ENCODE data around the gene NDOR1. TPM values are rescaled to one million over a fixed set of nuclear protein-coding genes. Genes with fewer than 3 reads are reported as not detected.

NDOR1 gene
- total and polyA plus RNA-seq, 4 donors = 4.5 to 22.0 (median 12.0) TPM

- peak overlapping the region in 1 of 2 donors; percentile 15 for H3K27ac ChIP-seq (ENCODE audit: low read depth in 1 of 2, low read length in 1 of 2)
- no peak overlapping the region for H3K9ac ChIP-seq (ENCODE audit: insufficient read depth in 1 of 2, low read length in 2 of 2)
- no peak for ATAC-seq (ENCODE audit: insufficient read depth, low FRiP score)
- DNase-seq = no peak
- H3K36me3 ChIP-seq (ENCODE audit: control insufficient read depth in 4 of 4, insufficient read depth in 4 of 4, low read length in 4 of 4) = peaks cover 0 to under 1% (median 0%) of the 10 kb centered on the region in 4 donors
- no peaks in the 10 kb centered on the region for H3K9me3 ChIP-seq (ENCODE audit: control insufficient read depth in 4 of 4, insufficient read depth in 3 of 4, low read length in 3 of 4)
- 8 to 10% methylated on average over 32 to 61 of the region's 61 CpGs for WGBS, 2 donors
- TF ChIP-seq CTCF (IDR thresholded peaks at IDR 0.05; ENCODE audit: control extremely low read depth, extremely low read depth) = no peak
- H3K4me1 ChIP-seq (ENCODE audit: control insufficient read depth in 5 of 5, insufficient read depth in 5 of 5, low read length in 5 of 5) = peaks cover 0 to 21% (median 5%) of the 10 kb centered on the region in 5 donors
- no peak overlapping the region for H3K4me3 ChIP-seq
- no peaks in the 10 kb centered on the region for H3K27me3 ChIP-seq (ENCODE audit: control insufficient read depth in 3 of 3, insufficient read depth in 3 of 3, low read length in 2 of 3)
Measured at GRCh38 chr9:137221506-137222111, 16.1 kb downstream of the NDOR1 start.

- no peaks in the 10 kb centered on the region for H3K9me3 ChIP-seq (ENCODE audit: control insufficient read depth in 4 of 4, insufficient read depth in 3 of 4, low read length in 3 of 4)
- ATAC-seq (ENCODE audit: insufficient read depth, low FRiP score) (no peak), DNase-seq (no peak)
- no peaks in the 10 kb centered on the region for H3K27me3 ChIP-seq (ENCODE audit: control insufficient read depth in 3 of 3, insufficient read depth in 3 of 3, low read length in 2 of 3)
- H3K4me3 ChIP-seq = peak within 1 kb of the TSS; percentile 49
- 3 to 4% methylated on average over 62 to 88 of the region's 88 CpGs for WGBS, 2 donors
- no peak within 1 kb of the TSS for H3K9ac ChIP-seq (ENCODE audit: insufficient read depth in 1 of 2, low read length in 2 of 2)
- H3K4me1 ChIP-seq (ENCODE audit: control insufficient read depth in 5 of 5, insufficient read depth in 5 of 5, low read length in 5 of 5) = peaks cover 0 to 19% (median 5%) of the 10 kb centered on the region in 5 donors
- peak within 1 kb of the TSS; percentile 74 to 76 for H3K27ac ChIP-seq (ENCODE audit: low read depth in 1 of 2, low read length in 1 of 2)
- H3K36me3 ChIP-seq (ENCODE audit: control insufficient read depth in 4 of 4, insufficient read depth in 4 of 4, low read length in 4 of 4) = no peaks in the 10 kb centered on the region
- TF ChIP-seq CTCF (IDR thresholded peaks at IDR 0.05; ENCODE audit: control extremely low read depth, extremely low read depth) = no peak
Measured at GRCh38 chr9:137222190-137223077, 16.9 kb downstream of the NDOR1 start, which contains the start of gene RNF208. TSS of gene RNF208 (minus strand) at chr9:137222240. CDS start at chr9:137221212, 1,028 bp downstream.

- WGBS, 2 donors = 0 to 1% methylated on average over 60 to 63 of the region's 63 CpGs
- peaks cover 0 to 1% (median 0%) of the 10 kb centered on the region in 4 donors for H3K9me3 ChIP-seq (ENCODE audit: control insufficient read depth in 4 of 4, insufficient read depth in 3 of 4, low read length in 3 of 4)
- H3K4me1 ChIP-seq (ENCODE audit: control insufficient read depth in 5 of 5, insufficient read depth in 5 of 5, low read length in 5 of 5) = peaks cover 0 to 14% (median 7%) of the 10 kb centered on the region in 5 donors
- TF ChIP-seq CTCF (IDR thresholded peaks at IDR 0.05; ENCODE audit: control extremely low read depth, extremely low read depth) = no peak
- peak overlapping the region in 1 of 2 donors; percentile 80 for H3K9ac ChIP-seq (ENCODE audit: insufficient read depth in 1 of 2, low read length in 2 of 2)
- peak; percentile 94 for ATAC-seq (ENCODE audit: insufficient read depth, low FRiP score)
- H3K36me3 ChIP-seq (ENCODE audit: control insufficient read depth in 4 of 4, insufficient read depth in 4 of 4, low read length in 4 of 4) = no peaks in the 10 kb centered on the region
- H3K27ac ChIP-seq (ENCODE audit: low read depth in 1 of 2, low read length in 1 of 2) = peak overlapping the region; percentile 93 to 96
- H3K27me3 ChIP-seq (ENCODE audit: control insufficient read depth in 3 of 3, insufficient read depth in 3 of 3, low read length in 2 of 3) = no peaks in the 10 kb centered on the region
- peak; percentile 97 to 98 (median 97) for DNase-seq
- H3K4me3 ChIP-seq = peak overlapping the region; percentile 73
Measured at GRCh38 chr9:137223078-137223970, 17.8 kb downstream of the NDOR1 start.
